Mucosa of rectum (tissue), 2 donors: ENCODE data around the gene MTUS2.

Source experiments
- H3K27ac ChIP-seq, 2 donors: one replicate each; pipeline ENCODE4 v1.7.0; 2013; ENCODE audit warnings: inconsistent platforms in 2 of 2, low read depth in 2 of 2, low read length in 2 of 2
- H3K27me3 ChIP-seq, 2 donors: one replicate each; pipeline ENCODE4 v1.7.0; 2013; ENCODE audit warnings: low read length in 2 of 2; ENCODE audit not compliant: control insufficient read depth in 2 of 2, insufficient read depth in 2 of 2
- H3K36me3 ChIP-seq, 2 donors: one replicate each; pipeline ENCODE4 v1.7.0; 2013; ENCODE audit warnings: low read length in 2 of 2; ENCODE audit not compliant: control insufficient read depth in 2 of 2, insufficient read depth in 2 of 2
- H3K4me1 ChIP-seq, 2 donors: one replicate each; pipeline ENCODE4 v1.7.0; 2013; ENCODE audit warnings: low read length in 2 of 2, mild to moderate bottlenecking in 1 of 2; ENCODE audit not compliant: control insufficient read depth in 2 of 2, insufficient read depth in 2 of 2
- H3K4me3 ChIP-seq, 2 donors: one replicate each; pipeline ENCODE4 v1.7.0; 2013; ENCODE audit warnings: low read length in 2 of 2
- H3K9ac ChIP-seq, 2 donors: one replicate each; pipeline ENCODE4 v1.7.0; 2013; ENCODE audit warnings: low read length in 2 of 2, low read depth in 1 of 2, mild to moderate bottlenecking in 1 of 2
- H3K9me3 ChIP-seq, 2 donors: one replicate each; pipeline ENCODE4 v1.7.0; 2013; ENCODE audit warnings: low read length in 2 of 2; ENCODE audit not compliant: control insufficient read depth in 2 of 2
- donor health status: healthy.
- donor health status: Normal muscosa, but diverticular disease.

Gene MTUS2

DNA sequence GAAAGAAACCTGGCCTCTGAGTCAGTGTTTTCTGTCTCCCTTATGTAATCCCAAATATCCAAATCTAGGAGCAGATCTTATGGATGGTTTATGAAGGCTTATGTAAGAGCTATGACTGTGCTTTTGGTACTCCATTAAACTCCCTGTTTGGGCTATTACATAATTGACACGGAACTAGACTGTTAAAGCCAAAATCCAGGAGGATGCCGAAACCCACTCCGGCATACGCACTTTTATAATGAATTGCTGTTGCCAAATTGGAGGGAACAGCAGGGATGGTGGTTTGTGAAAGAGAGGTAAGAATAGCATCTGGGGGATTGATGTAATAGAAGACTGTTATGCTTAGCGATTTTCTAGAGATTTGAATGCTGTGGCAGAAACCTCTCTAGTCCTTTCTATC, 2.0 kb downstream of the MTUS2 start:
- Histone ChIP-seq H3K4me3 (no peak overlapping the region), H3K9me3 (peaks cover 0 to 2% of the 10 kb centered on the region in 2 donors), H3K36me3 (no peaks in the 10 kb centered on the region), H3K27ac (no peak overlapping the region), H3K27me3 (peaks cover 15 to 31% of the 10 kb centered on the region in 2 donors), H3K4me1 (peaks cover 0 to 3% of the 10 kb centered on the region in 2 donors), H3K9ac (no peak overlapping the region)

DNA sequence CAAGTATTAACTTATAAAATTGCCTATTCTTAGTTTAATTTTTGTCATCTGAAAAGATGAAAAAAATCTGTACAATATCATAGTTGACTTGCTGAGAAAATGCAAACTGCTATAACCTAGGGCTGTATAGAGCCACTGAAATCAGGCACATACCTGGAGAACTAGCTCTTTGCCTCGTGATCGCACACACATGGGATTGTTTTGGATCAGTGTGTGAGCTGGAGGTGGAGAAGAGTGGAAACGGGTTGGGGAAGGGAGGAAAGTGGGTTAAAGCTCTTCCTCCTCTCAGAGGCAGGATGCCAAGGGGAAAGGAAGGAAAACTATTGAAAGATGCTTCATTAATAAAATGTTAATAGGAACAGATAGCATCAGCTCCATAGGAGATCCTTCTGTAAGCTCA, 2.7 kb downstream of the MTUS2 start:
- Histone ChIP-seq H3K36me3 (no peaks in the 10 kb centered on the region), H3K27ac (no peak overlapping the region), H3K27me3 (peaks cover 13 to 25% of the 10 kb centered on the region in 2 donors), H3K9me3 (no peaks in the 10 kb centered on the region), H3K4me1 (peaks cover 0 to 3% of the 10 kb centered on the region in 2 donors), H3K4me3 (no peak overlapping the region), H3K9ac (no peak overlapping the region)

DNA sequence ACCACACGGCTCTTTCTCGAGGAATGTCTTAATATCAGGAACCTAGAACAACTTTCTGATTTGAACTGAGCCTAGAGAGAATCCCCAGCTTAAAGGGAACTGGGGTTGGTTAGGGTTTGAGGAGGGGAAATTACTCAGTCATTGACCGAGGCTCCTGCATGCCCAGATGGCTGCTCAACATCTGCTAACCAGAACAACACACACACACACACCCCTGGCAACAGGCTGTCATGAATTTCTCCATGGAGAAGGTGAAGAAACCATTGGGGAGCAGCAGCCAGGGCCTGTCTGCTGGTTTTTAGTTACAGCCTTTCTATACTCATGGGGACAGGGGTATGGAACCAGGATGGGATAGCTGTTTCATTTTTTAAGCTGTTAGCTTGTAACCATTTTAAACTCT, 5.2 kb downstream of the MTUS2 start:
- Histone ChIP-seq H3K27ac (no peak overlapping the region), H3K36me3 (no peaks in the 10 kb centered on the region), H3K9me3 (peaks cover 3% of the 10 kb centered on the region in 2 donors), H3K27me3 (peaks cover 5 to 14% of the 10 kb centered on the region in 2 donors), H3K9ac (no peak overlapping the region), H3K4me1 (no peaks in the 10 kb centered on the region), H3K4me3 (no peak overlapping the region)

DNA sequence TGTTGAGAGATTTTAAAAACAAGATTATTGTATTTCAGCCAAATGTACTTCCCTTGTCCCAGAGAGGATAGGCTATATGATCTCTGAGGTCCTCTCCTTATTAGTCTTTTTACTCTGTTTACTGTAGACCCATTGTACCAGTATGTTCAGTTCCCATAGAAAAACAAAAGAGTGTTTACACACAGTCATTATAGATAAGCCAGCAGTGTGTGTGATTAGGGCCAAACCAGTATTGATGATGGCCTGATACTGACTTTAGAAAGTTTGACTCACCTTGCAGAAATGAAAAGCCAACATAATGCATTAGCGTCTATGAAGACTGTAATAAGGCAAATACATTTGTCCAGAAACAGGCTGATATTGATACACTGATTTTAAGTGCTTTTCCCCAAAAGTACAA, 6.2 kb downstream of the MTUS2 start:
- Histone ChIP-seq H3K27ac (no peak overlapping the region), H3K9ac (no peak overlapping the region), H3K9me3 (peaks cover 3% of the 10 kb centered on the region in 2 donors), H3K4me1 (no peaks in the 10 kb centered on the region), H3K27me3 (peaks cover 0 to 6% of the 10 kb centered on the region in 2 donors), H3K4me3 (no peak overlapping the region), H3K36me3 (no peaks in the 10 kb centered on the region)

DNA sequence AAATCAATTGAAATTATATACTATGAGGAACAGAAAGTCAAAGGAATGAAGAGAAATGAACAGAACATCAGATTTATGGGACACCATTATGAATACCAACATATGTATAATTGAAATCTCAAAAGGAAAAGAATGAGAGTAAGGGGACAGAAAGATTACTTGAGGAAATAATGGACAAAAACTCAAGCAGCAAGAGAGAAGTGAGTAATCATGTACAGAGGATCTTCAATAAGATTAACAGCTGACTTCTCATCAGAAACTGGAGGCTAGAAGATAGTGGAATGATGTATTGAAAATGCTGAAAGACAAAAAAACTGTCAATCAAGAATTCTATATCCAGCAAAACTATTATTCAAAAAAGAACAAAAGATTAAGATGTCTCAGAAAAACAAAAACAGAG, 10.4 kb downstream of the MTUS2 start:
- Histone ChIP-seq H3K9ac (no peak overlapping the region), H3K9me3 (peaks cover 3% of the 10 kb centered on the region in 2 donors), H3K36me3 (no peaks in the 10 kb centered on the region), H3K27me3 (no peaks in the 10 kb centered on the region), H3K27ac (no peak overlapping the region), H3K4me1 (no peaks in the 10 kb centered on the region), H3K4me3 (no peak overlapping the region)

DNA sequence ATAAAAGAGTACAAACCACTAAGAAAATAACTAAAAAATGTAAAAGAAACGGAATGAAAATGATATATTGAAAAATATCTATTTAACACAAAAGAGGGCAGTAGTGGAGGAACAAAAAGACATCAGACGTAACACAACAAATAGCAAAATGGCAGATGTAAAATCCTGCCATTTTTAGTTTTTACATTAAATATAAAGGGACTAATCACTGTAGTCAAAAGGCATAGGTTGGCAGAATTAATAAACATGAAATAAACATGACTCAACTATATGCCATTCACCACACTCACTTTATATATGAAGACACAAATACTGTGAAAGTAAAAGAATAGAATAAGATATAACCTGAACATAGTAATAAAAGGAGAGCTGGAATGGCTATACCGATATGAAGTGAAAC, 11.0 kb downstream of the MTUS2 start:
- Histone ChIP-seq H3K9me3 (peaks cover 3% of the 10 kb centered on the region in 2 donors), H3K27me3 (no peaks in the 10 kb centered on the region), H3K36me3 (no peaks in the 10 kb centered on the region), H3K4me3 (no peak overlapping the region), H3K27ac (no peak overlapping the region), H3K9ac (no peak overlapping the region), H3K4me1 (no peaks in the 10 kb centered on the region)

DNA sequence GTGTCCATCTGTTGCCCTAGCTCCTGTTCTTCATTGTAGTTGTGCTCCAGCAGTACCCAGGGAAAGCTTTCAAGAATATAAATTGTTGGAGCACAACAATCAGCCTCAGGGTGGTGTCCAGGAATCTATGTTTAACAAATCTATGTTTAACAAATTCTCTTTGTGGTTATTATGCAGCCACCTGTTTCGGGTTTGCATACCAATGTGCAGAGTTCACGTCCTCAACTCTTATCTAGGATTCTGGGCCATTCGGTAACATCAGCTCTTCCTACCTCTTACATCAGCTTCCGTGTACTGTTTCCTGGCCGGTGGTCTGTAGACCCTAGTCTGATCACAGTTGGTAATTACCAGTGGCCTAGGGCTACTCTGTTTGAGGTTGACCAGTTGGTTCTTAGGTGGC, 17.0 kb downstream of the MTUS2 start:
- Histone ChIP-seq H3K27ac (no peak overlapping the region), H3K9me3 (no peaks in the 10 kb centered on the region), H3K4me3 (no peak overlapping the region), H3K27me3 (no peaks in the 10 kb centered on the region), H3K36me3 (no peaks in the 10 kb centered on the region), H3K4me1 (no peaks in the 10 kb centered on the region), H3K9ac (no peak overlapping the region)

DNA sequence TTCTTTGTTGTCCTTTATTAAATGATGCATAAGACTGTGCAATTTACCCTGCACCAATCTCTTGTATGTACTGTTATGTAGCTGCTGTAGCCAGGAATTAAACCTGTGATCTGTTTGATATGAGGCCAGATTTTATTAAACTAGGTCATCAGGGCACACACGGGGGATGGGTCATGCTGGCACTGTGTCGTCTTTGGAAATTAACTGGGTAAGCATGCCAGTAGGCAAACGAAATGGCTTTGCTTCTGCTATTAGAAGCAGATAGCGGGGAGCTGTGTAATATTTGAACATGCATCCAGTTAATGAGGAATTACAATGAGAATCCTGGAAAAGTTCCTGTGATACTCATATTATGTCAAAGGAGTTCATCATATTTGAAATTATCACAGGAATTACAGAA, 23.5 kb downstream of the MTUS2 start:
- Histone ChIP-seq H3K27ac (no peak overlapping the region), H3K9me3 (no peaks in the 10 kb centered on the region), H3K9ac (no peak overlapping the region), H3K4me3 (no peak overlapping the region), H3K27me3 (no peaks in the 10 kb centered on the region), H3K4me1 (no peaks in the 10 kb centered on the region), H3K36me3 (no peaks in the 10 kb centered on the region)

DNA sequence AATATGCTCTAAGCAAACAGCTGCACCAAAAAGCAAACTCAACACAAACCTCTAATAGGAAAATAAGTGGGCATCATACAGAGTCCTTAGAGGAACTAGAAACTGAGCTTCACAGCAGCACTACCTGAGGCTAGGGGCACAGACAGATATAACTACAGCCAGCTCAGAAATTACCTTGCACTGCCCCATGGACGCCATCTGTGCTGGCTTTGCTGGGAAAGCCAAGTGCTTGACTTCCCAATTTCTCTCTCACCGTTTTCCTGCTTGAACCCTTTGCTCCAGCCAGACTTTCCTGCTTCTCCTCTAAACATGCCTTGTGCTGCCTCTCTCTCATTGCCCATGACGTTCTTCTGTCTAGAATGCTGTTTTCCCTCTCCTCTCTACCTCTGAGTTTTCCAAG, 29.3 kb downstream of the MTUS2 start:
- Histone ChIP-seq H3K4me1 (no peaks in the 10 kb centered on the region), H3K27ac (no peak overlapping the region), H3K4me3 (no peak overlapping the region), H3K27me3 (no peaks in the 10 kb centered on the region), H3K9ac (no peak overlapping the region), H3K36me3 (no peaks in the 10 kb centered on the region), H3K9me3 (no peaks in the 10 kb centered on the region)

DNA sequence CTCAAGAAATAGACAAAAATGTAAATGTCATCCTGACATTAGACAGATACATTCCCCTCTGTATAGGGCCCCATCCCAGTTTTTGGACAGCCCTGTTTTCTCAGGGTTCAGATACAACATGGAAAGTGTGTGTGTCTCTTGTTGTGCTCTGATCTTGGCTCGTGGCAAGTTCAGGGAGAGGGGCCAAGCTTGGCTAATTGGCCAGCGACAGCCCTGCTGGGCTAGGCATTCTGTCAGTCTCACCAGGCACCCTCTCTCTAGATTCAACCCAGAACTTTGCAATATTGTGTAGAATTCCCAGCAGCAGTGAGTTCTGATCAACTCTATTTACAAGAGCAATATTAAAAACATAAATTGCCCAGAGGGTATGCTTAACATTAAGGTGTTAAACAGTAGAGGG, 30.1 kb downstream of the MTUS2 start:
- Histone ChIP-seq H3K9ac (no peak overlapping the region), H3K9me3 (no peaks in the 10 kb centered on the region), H3K27ac (no peak overlapping the region), H3K36me3 (no peaks in the 10 kb centered on the region), H3K4me3 (no peak overlapping the region), H3K4me1 (no peaks in the 10 kb centered on the region), H3K27me3 (no peaks in the 10 kb centered on the region)

DNA sequence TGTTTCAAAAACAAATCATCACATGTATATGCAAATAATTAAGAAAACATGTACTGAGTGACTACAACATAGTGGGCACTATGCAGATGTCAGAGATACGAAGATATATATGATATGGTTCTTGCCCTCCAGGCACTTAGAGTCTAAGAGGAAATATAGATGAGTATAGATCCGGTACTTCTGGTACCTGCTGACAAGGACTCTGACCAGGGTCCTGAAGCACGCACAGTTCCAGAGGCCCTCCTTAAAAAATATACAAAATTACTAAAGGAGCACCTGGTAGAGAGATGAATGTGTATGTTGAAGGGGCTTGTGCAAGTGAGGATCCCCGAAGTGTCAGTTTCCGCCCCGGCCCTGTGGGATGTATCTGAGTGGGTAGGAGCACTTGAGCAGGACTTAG, 31.3 kb downstream of the MTUS2 start:
- Histone ChIP-seq H3K9me3 (no peaks in the 10 kb centered on the region), H3K27me3 (no peaks in the 10 kb centered on the region), H3K4me1 (no peaks in the 10 kb centered on the region), H3K9ac (no peak overlapping the region), H3K27ac (no peak overlapping the region), H3K36me3 (no peaks in the 10 kb centered on the region), H3K4me3 (no peak overlapping the region)
